Measurements from ENCODE around the gene NKPD1. TPM values are rescaled to one million over a fixed set of nuclear protein-coding genes. Genes with fewer than 3 reads are reported as not detected.

The NKPD1 gene
- total and polyA plus RNA-seq, 4 donors = not detected

- no peak for DNase-seq (ENCODE audit: low spot score)
- Histone ChIP-seq H3K27me3 (ENCODE audit: control insufficient read depth in 4 of 4, insufficient read depth in 4 of 4, low read length in 3 of 4) (peaks cover 0 to 8% (median 6%) of the 10 kb centered on the region in 4 donors), H3K4me1 (ENCODE audit: control insufficient read depth in 4 of 4, insufficient read depth in 4 of 4, low read length in 3 of 4) (peaks cover 3 to 24% (median 19%) of the 10 kb centered on the region in 4 donors), H3K9ac (ENCODE audit: low read depth in 1 of 2, low read length in 2 of 2) (no peak overlapping the region), H3K36me3 (ENCODE audit: control insufficient read depth in 4 of 4, insufficient read depth in 3 of 4, low read depth in 1 of 4, low read length in 3 of 4) (peaks cover 0 to 3% (median under 1%) of the 10 kb centered on the region in 4 donors), H3K9me3 (ENCODE audit: control insufficient read depth in 4 of 4, low read length in 3 of 4) (no peaks in the 10 kb centered on the region), H3K4me3 (ENCODE audit: low read depth in 1 of 3, low read length in 3 of 3) (no peak overlapping the region), H3K27ac (ENCODE audit: low read depth in 1 of 2, low read length in 2 of 2) (no peak overlapping the region)
- TF ChIP-seq FOXA1 (IDR thresholded peaks at IDR 0.05) (no peak), RAD21 (IDR thresholded peaks at IDR 0.05) (no peak), HNF4A (conservative IDR thresholded peaks at IDR 0.05) (no peak), EGR1 (IDR thresholded peaks at IDR 0.05; ENCODE audit: low read depth in 2 of 2) (no peak), RXRA (IDR thresholded peaks at IDR 0.05) (no peak), TAF1 (conservative IDR thresholded peaks at IDR 0.05) (no peak), JUND (IDR thresholded peaks at IDR 0.05) (no peak), REST (IDR thresholded peaks at IDR 0.05) (no peak), YY1 (IDR thresholded peaks at IDR 0.05) (no peak), ATF3 (IDR thresholded peaks at IDR 0.05) (no peak), FOXA2 (IDR thresholded peaks at IDR 0.05) (no peak), ZBTB33 (IDR thresholded peaks at IDR 0.05) (no peak), GABPA (IDR thresholded peaks at IDR 0.05 in 1 of 2, conservative IDR thresholded peaks at IDR 0.05 in 1 of 2) (no peak), MAX (IDR thresholded peaks at IDR 0.05) (no peak), NR2F2 (IDR thresholded peaks at IDR 0.05) (no peak), HNF4G (IDR thresholded peaks at IDR 0.05) (no peak), SP1 (IDR thresholded peaks at IDR 0.05) (no peak), CTCF (IDR thresholded peaks at IDR 0.05; ENCODE audit: low read depth, low read length, missing input control) (no peak)
- 42% methylated on average over 4 of the region's 4 CpGs for WGBS
Measured at GRCh38 chr19:45150751-45151281, 10.0 kb downstream of the NKPD1 start.
